ENCODE results near the gene POLQ. TPM values are rescaled to one million over a fixed set of nuclear protein-coding genes. Genes with fewer than 3 reads are reported as not detected.

POLQ gene
- total RNA-seq, 1 donor from 2014 or later: 1.3 TPM

DNA sequence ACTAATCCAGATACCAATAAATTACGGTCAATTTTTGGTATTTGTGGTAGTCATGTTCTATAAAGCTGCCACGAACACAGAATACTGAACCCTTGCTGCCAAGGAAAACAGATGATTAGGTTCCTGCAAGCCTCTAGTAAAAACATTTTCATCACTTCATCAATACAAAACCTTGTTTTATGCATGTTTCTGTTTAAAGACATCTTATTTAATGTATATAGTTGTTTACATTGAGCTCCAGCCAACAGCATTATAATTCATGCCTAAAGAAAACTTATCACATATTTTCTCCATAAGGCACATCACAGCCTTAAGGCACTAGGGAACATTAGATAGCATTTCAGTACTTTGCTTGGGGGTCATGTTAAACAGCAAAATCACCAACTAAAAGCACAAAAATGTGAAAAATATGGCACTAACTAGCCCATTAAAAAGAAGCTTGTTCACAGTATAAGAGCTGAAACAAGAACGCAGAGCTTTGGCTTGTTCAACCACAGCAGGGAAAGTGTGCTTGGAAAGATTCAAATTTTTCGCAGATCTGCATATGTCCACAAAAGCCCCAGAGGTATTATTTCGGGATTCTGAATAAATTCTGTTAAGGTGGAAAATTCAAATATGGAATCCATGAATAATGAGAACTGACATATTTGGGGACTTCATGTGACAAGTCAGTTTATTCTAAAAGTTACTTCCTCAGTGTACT lies 27.7 kb downstream of the POLQ start:
- Mint-ChIP-seq H3K36me3 (ENCODE audit: low read depth, unreplicated experiment) (no peaks in the 10 kb centered on the region), H3K27me3 (ENCODE audit: low read depth, unreplicated experiment) (no peaks in the 10 kb centered on the region), H3K4me3 (ENCODE audit: unreplicated experiment) (no peak overlapping the region), H3K9me3 (ENCODE audit: unreplicated experiment) (no peaks in the 10 kb centered on the region), H3K4me1 (ENCODE audit: low read depth, unreplicated experiment) (no peaks in the 10 kb centered on the region), H3K27ac (ENCODE audit: unreplicated experiment) (no peak overlapping the region)
- DNase-seq (ENCODE audit: low read depth) (no peak), FAIRE-seq (no peak)
- no peak for TF ChIP-seq EZH2 (IDR thresholded peaks at IDR 0.05; ENCODE audit: insufficient read depth, low read length)
- TF ChIP-seq, protein P1, sequence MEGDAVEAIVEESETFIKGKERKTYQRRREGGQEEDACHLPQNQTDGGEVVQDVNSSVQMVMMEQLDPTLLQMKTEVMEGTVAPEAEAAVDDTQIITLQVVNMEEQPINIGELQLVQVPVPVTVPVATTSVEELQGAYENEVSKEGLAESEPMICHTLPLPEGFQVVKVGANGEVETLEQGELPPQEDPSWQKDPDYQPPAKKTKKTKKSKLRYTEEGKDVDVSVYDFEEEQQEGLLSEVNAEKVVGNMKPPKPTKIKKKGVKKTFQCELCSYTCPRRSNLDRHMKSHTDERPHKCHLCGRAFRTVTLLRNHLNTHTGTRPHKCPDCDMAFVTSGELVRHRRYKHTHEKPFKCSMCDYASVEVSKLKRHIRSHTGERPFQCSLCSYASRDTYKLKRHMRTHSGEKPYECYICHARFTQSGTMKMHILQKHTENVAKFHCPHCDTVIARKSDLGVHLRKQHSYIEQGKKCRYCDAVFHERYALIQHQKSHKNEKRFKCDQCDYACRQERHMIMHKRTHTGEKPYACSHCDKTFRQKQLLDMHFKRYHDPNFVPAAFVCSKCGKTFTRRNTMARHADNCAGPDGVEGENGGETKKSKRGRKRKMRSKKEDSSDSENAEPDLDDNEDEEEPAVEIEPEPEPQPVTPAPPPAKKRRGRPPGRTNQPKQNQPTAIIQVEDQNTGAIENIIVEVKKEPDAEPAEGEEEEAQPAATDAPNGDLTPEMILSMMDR (IDR thresholded peaks at IDR 0.05; ENCODE audit: insufficient read depth, low read depth, low read length): no peak
- Histone ChIP-seq H2AFZ (ENCODE audit: low read depth, low read length) (no peak overlapping the region), H4K20me1 (ENCODE audit: insufficient read depth, low read length) (no peaks in the 10 kb centered on the region), H3K4me3 (ENCODE audit: insufficient read depth, low read depth, low read length) (no peak overlapping the region), H3K27ac (ENCODE audit: low read depth, low read length) (no peak overlapping the region), H3K4me1 (ENCODE audit: insufficient read depth, low read length) (no peaks in the 10 kb centered on the region), H3K79me2 (ENCODE audit: insufficient read depth, low read length) (peaks cover 13% of the 10 kb centered on the region), H3K27me3 (ENCODE audit: insufficient read depth, low read length) (no peaks in the 10 kb centered on the region), H3K9me3 (ENCODE audit: insufficient read depth, low read depth, low read length) (no peaks in the 10 kb centered on the region), H3K36me3 (ENCODE audit: insufficient read depth, low read length) (no peaks in the 10 kb centered on the region), H3K4me2 (ENCODE audit: low read length) (no peak overlapping the region), H3K9ac (ENCODE audit: low read length) (no peak overlapping the region)

DNA sequence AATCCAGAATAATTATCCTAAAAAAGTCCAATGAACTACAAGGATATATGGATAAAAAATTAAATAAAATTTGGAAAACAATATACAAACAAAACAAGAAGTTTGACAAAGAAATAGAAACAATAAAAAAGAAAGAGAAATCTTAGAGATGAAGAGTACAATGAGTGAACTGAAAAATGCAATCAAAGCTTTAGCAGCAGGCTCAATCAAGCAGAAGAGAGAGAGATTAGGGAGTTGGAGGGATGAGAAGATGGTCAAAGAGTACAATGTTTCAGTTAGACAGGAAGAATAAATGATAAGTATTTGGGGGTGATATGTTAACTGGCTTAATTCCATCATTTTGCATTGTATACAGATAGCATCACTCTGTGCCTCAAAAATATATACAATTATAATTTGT lies 29.9 kb downstream of the POLQ start:
- Mint-ChIP-seq H3K27me3 (ENCODE audit: low read depth, unreplicated experiment) (no peaks in the 10 kb centered on the region), H3K27ac (ENCODE audit: unreplicated experiment) (no peak overlapping the region), H3K4me3 (ENCODE audit: unreplicated experiment) (no peak overlapping the region), H3K9me3 (ENCODE audit: unreplicated experiment) (no peaks in the 10 kb centered on the region), H3K36me3 (ENCODE audit: low read depth, unreplicated experiment) (no peaks in the 10 kb centered on the region), H3K4me1 (ENCODE audit: low read depth, unreplicated experiment) (no peaks in the 10 kb centered on the region)
- H3K36me3 ChIP-seq (ENCODE audit: insufficient read depth, low read length): no peaks in the 10 kb centered on the region
- H3K27ac ChIP-seq (ENCODE audit: low read depth, low read length): no peak overlapping the region
- H3K4me1 ChIP-seq (ENCODE audit: insufficient read depth, low read length): no peaks in the 10 kb centered on the region
- H2AFZ ChIP-seq (ENCODE audit: low read depth, low read length): no peak overlapping the region
- H3K27me3 ChIP-seq (ENCODE audit: insufficient read depth, low read length): no peaks in the 10 kb centered on the region
- H3K9me3 ChIP-seq (ENCODE audit: insufficient read depth, low read depth, low read length): no peaks in the 10 kb centered on the region
- H3K9ac ChIP-seq (ENCODE audit: low read length): no peak overlapping the region
- FAIRE-seq (no peak), DNase-seq (ENCODE audit: low read depth) (no peak)
- peaks cover 13% of the 10 kb centered on the region for H3K79me2 ChIP-seq (ENCODE audit: insufficient read depth, low read length)
- TF ChIP-seq, protein P1 (IDR thresholded peaks at IDR 0.05; ENCODE audit: insufficient read depth, low read depth, low read length): no peak
- TF ChIP-seq EZH2 (IDR thresholded peaks at IDR 0.05; ENCODE audit: insufficient read depth, low read length): no peak
- H3K4me3 ChIP-seq (ENCODE audit: insufficient read depth, low read depth, low read length): no peak overlapping the region
- H3K4me2 ChIP-seq (ENCODE audit: low read length): no peak overlapping the region
- H4K20me1 ChIP-seq (ENCODE audit: insufficient read depth, low read length): no peaks in the 10 kb centered on the region

DNA sequence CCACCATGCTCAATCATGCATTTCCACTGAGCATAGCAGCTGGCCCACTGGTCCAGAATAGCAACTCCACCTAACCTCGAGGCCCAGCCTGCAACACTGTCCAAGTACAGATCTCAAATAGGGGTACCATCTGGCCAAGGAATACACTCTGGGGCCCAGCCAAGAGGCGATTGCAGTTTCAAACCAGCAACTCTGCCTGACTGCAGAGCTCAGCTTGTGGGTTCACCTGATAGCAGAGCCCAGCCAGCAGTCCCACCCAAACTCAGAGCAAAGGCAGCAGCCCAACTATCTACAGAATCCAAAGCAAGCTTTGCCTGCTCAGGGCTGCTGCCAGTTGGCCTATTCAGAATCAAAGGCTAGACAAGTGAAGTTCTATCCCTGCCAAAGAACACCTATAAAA lies 30.5 kb downstream of the POLQ start:
- no peak overlapping the region for H3K27ac ChIP-seq (ENCODE audit: low read depth, low read length)
- H3K9ac ChIP-seq (ENCODE audit: low read length): no peak overlapping the region
- no peak overlapping the region for H2AFZ ChIP-seq (ENCODE audit: low read depth, low read length)
- H3K36me3 ChIP-seq (ENCODE audit: insufficient read depth, low read length): no peaks in the 10 kb centered on the region
- H3K9me3 ChIP-seq (ENCODE audit: insufficient read depth, low read depth, low read length): no peaks in the 10 kb centered on the region
- no peaks in the 10 kb centered on the region for H4K20me1 ChIP-seq (ENCODE audit: insufficient read depth, low read length)
- no peak overlapping the region for H3K4me3 ChIP-seq (ENCODE audit: insufficient read depth, low read depth, low read length)
- FAIRE-seq (no peak), DNase-seq (ENCODE audit: low read depth) (no peak)
- no peaks in the 10 kb centered on the region for H3K27me3 ChIP-seq (ENCODE audit: insufficient read depth, low read length)
- Mint-ChIP-seq H3K4me3 (ENCODE audit: unreplicated experiment) (no peak overlapping the region), H3K27me3 (ENCODE audit: low read depth, unreplicated experiment) (no peaks in the 10 kb centered on the region), H3K27ac (ENCODE audit: unreplicated experiment) (no peak overlapping the region), H3K4me1 (ENCODE audit: low read depth, unreplicated experiment) (no peaks in the 10 kb centered on the region), H3K9me3 (ENCODE audit: unreplicated experiment) (no peaks in the 10 kb centered on the region), H3K36me3 (ENCODE audit: low read depth, unreplicated experiment) (no peaks in the 10 kb centered on the region)
- no peak for TF ChIP-seq EZH2 (IDR thresholded peaks at IDR 0.05; ENCODE audit: insufficient read depth, low read length)
- TF ChIP-seq, protein P1 (IDR thresholded peaks at IDR 0.05; ENCODE audit: insufficient read depth, low read depth, low read length): no peak
- no peak overlapping the region for H3K4me2 ChIP-seq (ENCODE audit: low read length)
- peaks cover 13% of the 10 kb centered on the region for H3K79me2 ChIP-seq (ENCODE audit: insufficient read depth, low read length)
- H3K4me1 ChIP-seq (ENCODE audit: insufficient read depth, low read length): no peaks in the 10 kb centered on the region
